NOMO-1 treated with dmso at 0.1 percent for 144 hours (cell line): ENCODE measurements around the gene PDE7B.
"Not testable (repeated sequence)": the region's sequence is repeated elsewhere in the genome, so short reads cannot be mapped to it uniquely, and the experiment has no call there.

Experiments used
- DNase-seq: peaks from one replicate; lab custom pipeline; 2025; ENCODE audit not compliant: unreplicated experiment; lab: John Stamatoyannopoulos, UW

PDE7B gene

DNA sequence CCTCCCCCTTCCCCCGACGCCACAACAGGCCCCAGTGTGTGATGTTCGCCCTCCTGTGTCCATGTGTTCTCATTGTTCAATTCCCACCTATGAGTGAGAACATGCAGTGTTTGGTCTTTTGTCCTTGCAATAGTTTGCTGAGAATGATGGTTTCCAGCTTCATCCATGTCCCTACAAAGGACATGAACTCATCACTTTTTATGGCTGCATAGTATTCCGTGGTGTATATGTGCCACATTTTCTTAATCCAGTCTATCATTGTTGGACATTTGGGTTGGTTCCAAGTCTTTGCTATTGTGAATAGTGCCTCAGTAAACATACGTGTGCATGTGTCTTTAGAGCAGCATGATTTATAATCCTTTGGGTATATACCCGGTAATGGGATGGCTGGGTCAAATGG, 287.6 kb downstream of the PDE7B start:
- DNase-seq = not testable (repeated sequence)

DNA sequence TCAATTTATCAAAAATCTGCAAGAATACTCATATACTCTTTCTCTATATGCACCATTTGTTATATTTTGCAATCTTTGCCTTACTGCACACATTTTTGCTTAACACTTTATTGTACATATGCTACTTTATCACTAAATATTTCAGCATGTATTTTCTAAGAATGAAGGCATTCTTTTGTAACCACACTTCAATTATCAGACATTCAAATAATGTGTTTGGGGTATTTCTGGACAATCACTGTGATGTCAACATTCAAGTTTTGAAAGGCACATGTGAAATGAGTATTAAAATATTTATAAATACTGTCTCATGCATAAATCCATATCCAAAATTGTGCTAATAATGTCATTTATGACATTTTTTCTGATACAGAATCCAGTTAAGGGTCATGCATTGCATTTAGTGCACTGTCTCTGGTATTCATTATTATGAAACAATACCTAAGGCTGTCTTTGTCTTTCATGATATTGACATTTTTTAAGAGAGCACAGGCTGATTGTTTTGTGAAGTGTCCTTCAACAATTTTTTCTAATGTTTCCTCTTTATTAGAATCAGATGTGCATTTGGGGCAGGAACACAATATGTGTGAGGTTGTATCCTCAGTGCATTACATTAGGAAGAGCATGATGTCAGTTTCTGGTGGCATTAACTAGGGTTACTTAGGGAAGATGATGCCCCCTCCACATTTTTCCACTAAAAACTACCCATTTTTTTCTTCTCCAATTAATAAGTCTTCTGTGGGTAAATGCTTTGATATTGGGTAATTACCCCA, 292.9 kb downstream of the PDE7B start:
- DNase-seq = no peak

- no peak for DNase-seq
These were observed 294.6 kb downstream of the PDE7B start for GRCh38 chr6:136146130-136146529.

GRCh38 chr6:136147342-136147741, 295.8 kb downstream of the PDE7B start:
- DNase-seq = no peak

GRCh38 chr6:136148051-136148450, 296.6 kb downstream of the PDE7B start:
- DNase-seq = no peak

GRCh38 chr6:136148523-136148922, 297.0 kb downstream of the PDE7B start:
- DNase-seq = no peak

GRCh38 chr6:136149311-136149710, 297.8 kb downstream of the PDE7B start:
- DNase-seq = no peak

DNA sequence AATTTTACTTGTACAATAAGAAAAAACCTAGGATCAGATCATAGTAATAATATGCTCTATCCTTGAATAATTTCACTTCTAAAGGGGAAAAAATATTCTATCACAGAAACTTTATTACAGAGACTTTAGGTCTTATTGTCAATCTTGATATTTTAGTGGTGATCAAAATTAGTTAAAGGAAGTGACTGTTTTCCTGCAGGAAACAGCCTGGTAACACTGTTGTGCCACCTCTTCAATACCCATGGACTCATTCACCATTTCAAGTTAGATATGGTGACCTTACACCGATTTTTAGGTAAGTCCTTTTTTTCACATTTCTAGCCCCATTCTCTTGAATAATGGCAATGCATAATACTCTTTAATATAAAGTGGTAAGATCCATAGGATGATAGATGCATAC, 299.5 kb downstream of the PDE7B start:
- no peak for DNase-seq

GRCh38 chr6:136153707-136154375, 302.3 kb downstream of the PDE7B start:
- no peak for DNase-seq

- DNase-seq = no peak
These were observed 303.7 kb downstream of the PDE7B start for GRCh38 chr6:136155191-136155590.

- no peak for DNase-seq
These were observed 306.2 kb downstream of the PDE7B start for GRCh38 chr6:136157743-136158142.

GRCh38 chr6:136158387-136158821, 306.9 kb downstream of the PDE7B start:
- DNase-seq = no peak

- DNase-seq = no peak
These were observed 307.5 kb downstream of the PDE7B start for GRCh38 chr6:136158971-136159370.

DNA sequence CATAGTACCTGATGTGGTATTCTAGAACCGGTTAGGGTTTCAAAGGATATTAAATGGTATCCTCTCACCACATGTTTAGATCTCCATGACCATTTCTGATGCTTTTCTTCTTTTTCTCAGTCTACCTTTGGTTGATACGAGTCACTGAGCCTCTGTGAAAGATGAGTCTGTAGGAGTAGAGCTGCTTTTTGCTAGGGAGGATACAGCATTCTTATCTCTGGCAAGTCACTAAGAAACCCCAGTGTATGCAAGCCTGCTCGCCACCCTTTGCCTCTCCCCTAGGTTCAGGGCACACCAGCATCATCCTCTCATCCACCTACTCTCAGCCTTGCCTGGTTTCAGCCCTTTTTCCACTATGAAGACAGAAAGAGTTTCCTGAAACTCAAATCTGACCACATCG, 308.7 kb downstream of the PDE7B start:
- DNase-seq = no peak

- no peak for DNase-seq
These were observed 310.4 kb downstream of the PDE7B start for GRCh38 chr6:136161950-136162349.

- no peak for DNase-seq
These were observed 311.8 kb downstream of the PDE7B start for GRCh38 chr6:136163260-136163659.

DNA sequence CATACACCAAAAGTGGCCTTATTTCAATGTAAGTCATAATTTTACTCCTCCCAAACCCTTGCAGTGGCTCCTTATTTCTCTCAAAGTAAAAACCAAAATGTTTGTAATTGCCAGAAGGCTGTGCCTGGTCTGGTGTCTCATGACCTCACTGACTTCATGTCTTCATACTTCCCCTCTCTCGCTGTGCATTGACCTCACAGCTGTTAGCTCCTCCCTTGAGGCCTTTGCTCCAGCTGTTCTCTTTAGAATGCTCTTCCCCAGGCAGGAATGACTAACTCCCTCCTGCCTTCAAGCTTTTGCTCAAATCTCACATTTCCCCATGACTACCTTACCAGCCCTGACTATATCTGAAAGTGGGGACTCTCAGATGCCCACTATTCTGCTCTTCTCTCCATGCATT, 315.3 kb downstream of the PDE7B start:
- no peak for DNase-seq

GRCh38 chr6:136169394-136170148, 318.1 kb downstream of the PDE7B start:
- DNase-seq = no peak

- DNase-seq = no peak
These were observed 319.7 kb downstream of the PDE7B start for GRCh38 chr6:136171231-136171630.

DNA sequence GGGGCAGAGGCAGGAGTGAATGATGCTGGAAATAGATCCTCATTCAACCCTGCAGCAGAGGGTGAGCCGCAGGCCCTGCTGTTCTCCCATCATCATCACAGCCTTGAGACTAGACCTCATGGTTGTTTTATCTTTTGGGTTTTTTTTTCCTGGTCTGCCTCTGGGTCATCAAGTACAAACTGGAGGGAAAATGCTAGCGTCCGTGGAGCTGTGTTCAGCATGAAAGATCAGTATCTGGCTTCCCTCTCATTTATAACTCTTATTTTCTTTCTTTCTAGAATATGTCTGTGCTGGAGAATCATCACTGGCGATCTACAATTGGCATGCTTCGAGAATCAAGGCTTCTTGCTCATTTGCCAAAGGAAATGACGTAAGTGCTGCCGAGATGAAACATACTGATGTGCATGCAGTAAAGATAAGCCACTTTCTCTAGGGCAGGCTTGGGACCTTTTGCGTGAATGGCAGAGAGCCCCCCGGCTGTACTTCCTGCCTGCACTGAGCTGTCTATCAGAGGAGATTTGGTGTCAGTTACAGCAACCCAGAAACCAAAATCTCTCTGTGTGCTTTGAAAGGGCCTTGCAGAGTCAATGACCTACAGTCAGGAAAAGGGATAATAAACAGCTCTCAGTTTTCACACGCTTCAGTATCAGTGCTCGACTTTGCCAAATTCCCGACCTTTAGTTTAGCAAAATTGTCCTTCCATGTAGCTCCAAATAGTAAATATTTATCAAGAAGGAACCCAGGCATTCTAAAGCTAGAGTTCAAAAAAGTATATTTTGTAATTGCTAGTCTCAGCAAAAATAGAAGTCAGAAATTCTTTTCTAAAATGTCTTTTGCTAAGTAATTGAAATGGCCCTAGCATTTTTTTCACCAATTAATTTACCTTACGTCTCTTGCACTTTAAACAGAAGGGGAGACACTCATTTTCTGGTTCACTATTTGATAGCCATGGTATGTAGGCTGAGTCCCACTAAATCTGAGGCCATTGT, 322.3 kb downstream of the PDE7B start:
- DNase-seq = no peak

GRCh38 chr6:136174510-136174909, 323.0 kb downstream of the PDE7B start:
- DNase-seq = no peak
